ENCODE results near the gene LY6G6D.

LY6G6D gene

GRCh38 chr6:31737315-31737990 lies 22.3 kb downstream of the LY6G6D start:
- DNase-seq, result peak; percentile 1

- peak; percentile 96 for DNase-seq
These were observed 23.1 kb downstream of the LY6G6D start for GRCh38 chr6:31737991-31738979.

- peak; percentile 97 for DNase-seq
These were observed 24.7 kb downstream of the LY6G6D start, which contains the start of gene MSH5 for GRCh38 chr6:31739639-31740396. MSH5 (plus strand) TSS chr6:31740005; CDS start chr6:31740467, 462 bp downstream.

GRCh38 chr6:31740397-31741223 lies 25.5 kb downstream of the LY6G6D start:
- DNase-seq, result no peak

- no peak for DNase-seq
These were observed 26.7 kb downstream of the LY6G6D start for GRCh38 chr6:31741815-31742214.

- DNase-seq, result no peak
These were observed 27.7 kb downstream of the LY6G6D start for GRCh38 chr6:31742894-31743293.

- no peak for DNase-seq
These were observed 29.3 kb downstream of the LY6G6D start for GRCh38 chr6:31744422-31744821.

- no peak for DNase-seq
These were observed 34.3 kb downstream of the LY6G6D start for GRCh38 chr6:31749301-31750036.

- no peak for DNase-seq
These were observed 35.4 kb downstream of the LY6G6D start for GRCh38 chr6:31750411-31751022.

- DNase-seq, result no peak
These were observed 37.7 kb downstream of the LY6G6D start for GRCh38 chr6:31752739-31753319.

- DNase-seq, result no peak
These were observed 43.1 kb downstream of the LY6G6D start for GRCh38 chr6:31758281-31758680.

- no peak for DNase-seq
These were observed 45.6 kb downstream of the LY6G6D start for GRCh38 chr6:31760790-31761189.

GRCh38 chr6:31761343-31761742 lies 46.2 kb downstream of the LY6G6D start:
- DNase-seq, result no peak

GRCh38 chr6:31762356-31762755 lies 47.2 kb downstream of the LY6G6D start, which contains the start of gene SAPCD1:
SAPCD1 (plus strand) TSS chr6:31762656; CDS start chr6:31763055, 399 bp downstream.
- no peak for DNase-seq

- no peak for DNase-seq
These were observed 47.9 kb downstream of the LY6G6D start for GRCh38 chr6:31762878-31763618.

GRCh38 chr6:31763619-31763940 lies 48.4 kb downstream of the LY6G6D start:
- DNase-seq, result no peak

- DNase-seq, result no peak
These were observed 49.0 kb downstream of the LY6G6D start for GRCh38 chr6:31764198-31764597.

- DNase-seq, result no peak
These were observed 50.4 kb downstream of the LY6G6D start for GRCh38 chr6:31765559-31765909.

- DNase-seq, result no peak
These were observed 51.0 kb downstream of the LY6G6D start for GRCh38 chr6:31765910-31766794.

All from SIG-M5 (cell line).